WI38 (cell line): Measurements from ENCODE around the gene KANK4.

Source experiments
- H3K4me3 ChIP-seq: 2 replicates; pipeline ENCODE4 v1.5.1; 2011; ENCODE audit warnings: low read depth, mild to moderate bottlenecking, control low read depth, low read length
- CTCF ChIP-seq: IDR thresholded peaks from 2 replicates; pipeline ENCODE4 v1.5.1; 2012; ENCODE audit warnings: low read depth, mild to moderate bottlenecking, control low read depth, low read length

Gene KANK4

GRCh38 chr1:62288224-62288623 lies 31.0 kb downstream of the KANK4 start:
- TF ChIP-seq CTCF = no peak
- H3K4me3 ChIP-seq = no peak overlapping the region

- no peak for TF ChIP-seq CTCF
- no peak overlapping the region for H3K4me3 ChIP-seq
These were observed 32.4 kb downstream of the KANK4 start for GRCh38 chr1:62286786-62287224.

GRCh38 chr1:62285984-62286785 lies 33.0 kb downstream of the KANK4 start:
- H3K4me3 ChIP-seq = no peak overlapping the region
- no peak for TF ChIP-seq CTCF

DNA sequence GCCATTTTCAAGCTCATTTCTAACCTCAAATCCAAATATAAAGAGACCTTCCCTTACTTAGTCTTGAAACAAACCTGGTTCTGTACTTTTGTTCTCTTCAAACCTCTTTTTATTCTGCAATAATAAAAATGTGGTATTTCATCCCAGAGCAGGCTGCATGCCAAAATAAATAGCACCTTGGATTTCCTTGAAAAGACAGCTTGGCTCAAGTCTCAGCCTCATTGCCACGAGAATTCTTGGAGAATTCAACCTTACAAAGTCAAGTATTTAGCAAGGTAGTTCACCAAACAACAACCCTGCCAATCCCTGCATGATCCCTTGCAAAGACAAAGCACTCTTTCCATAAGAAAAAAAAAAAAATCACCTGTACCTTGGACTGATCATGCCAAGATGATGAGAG lies 33.8 kb downstream of the KANK4 start:
- H3K4me3 ChIP-seq = no peak overlapping the region
- TF ChIP-seq CTCF = no peak

- H3K4me3 ChIP-seq = no peak overlapping the region
- TF ChIP-seq CTCF = no peak
These were observed 35.2 kb downstream of the KANK4 start for GRCh38 chr1:62283986-62284385.

- no peak overlapping the region for H3K4me3 ChIP-seq
- TF ChIP-seq CTCF = no peak
These were observed 36.1 kb downstream of the KANK4 start for GRCh38 chr1:62282909-62283755.

- no peak for TF ChIP-seq CTCF
- H3K4me3 ChIP-seq = no peak overlapping the region
These were observed 37.2 kb downstream of the KANK4 start for GRCh38 chr1:62281922-62282555.
